NCI-H748 treated with DMSO at 0.1 percent for 48 hours (cell line): ENCODE results near the gene PDE1A.

Source experiments
- DNase-seq: peaks from one replicate; lab custom pipeline; 2025; lab: John Stamatoyannopoulos, UW

The PDE1A gene

GRCh38 chr2:182267971-182268370 is 158.9 kb downstream of the PDE1A start:
- DNase-seq, result no peak

- DNase-seq, result no peak
Observed at GRCh38 chr2:182266909-182267308, 159.9 kb downstream of the PDE1A start.

GRCh38 chr2:182265718-182266117 is 161.1 kb downstream of the PDE1A start:
- no peak for DNase-seq

GRCh38 chr2:182261860-182262387 is 164.9 kb downstream of the PDE1A start:
- no peak for DNase-seq

GRCh38 chr2:182259629-182260150 is 167.1 kb downstream of the PDE1A start:
- no peak for DNase-seq

- no peak for DNase-seq
Observed at GRCh38 chr2:182252534-182252933, 174.3 kb downstream of the PDE1A start.

- no peak for DNase-seq
Observed at GRCh38 chr2:182248898-182249297, 177.9 kb downstream of the PDE1A start.

- DNase-seq, result no peak
Observed at GRCh38 chr2:182248362-182248761, 178.5 kb downstream of the PDE1A start.

GRCh38 chr2:182247831-182248230 is 179.0 kb downstream of the PDE1A start:
- no peak for DNase-seq

- no peak for DNase-seq
Observed at GRCh38 chr2:182245963-182246362, 180.9 kb downstream of the PDE1A start.

GRCh38 chr2:182242609-182243008 is 184.2 kb downstream of the PDE1A start:
- no peak for DNase-seq

- DNase-seq, result no peak
Observed at GRCh38 chr2:182241936-182242335, 184.9 kb downstream of the PDE1A start.

- DNase-seq, result peak; percentile 70
Observed at GRCh38 chr2:182240862-182241371, 185.9 kb downstream of the PDE1A start.

GRCh38 chr2:182230561-182230960 is 196.3 kb downstream of the PDE1A start:
- DNase-seq, result no peak

- no peak for DNase-seq
Observed at GRCh38 chr2:182229297-182229696, 197.5 kb downstream of the PDE1A start.

GRCh38 chr2:182228741-182229140 is 198.1 kb downstream of the PDE1A start:
- DNase-seq, result no peak

- peak; percentile 98 for DNase-seq
Observed at GRCh38 chr2:182228073-182228473, 198.8 kb downstream of the PDE1A start.

GRCh38 chr2:182226807-182227206 is 200.0 kb downstream of the PDE1A start:
- DNase-seq, result no peak

- no peak for DNase-seq
Observed at GRCh38 chr2:182224669-182225068, 202.2 kb downstream of the PDE1A start.

GRCh38 chr2:182220998-182221397 is 205.8 kb downstream of the PDE1A start:
- no peak for DNase-seq

GRCh38 chr2:182220335-182220734 is 206.5 kb downstream of the PDE1A start:
- DNase-seq, result no peak

- no peak for DNase-seq
Observed at GRCh38 chr2:182210669-182211068, 216.2 kb downstream of the PDE1A start.

- no peak for DNase-seq
Observed at GRCh38 chr2:182208421-182208820, 218.4 kb downstream of the PDE1A start.

- no peak for DNase-seq
Observed at GRCh38 chr2:182207049-182207746, 219.6 kb downstream of the PDE1A start.
